Measurements from ENCODE around the gene NEURL2. TPM values are rescaled to one million over a fixed set of nuclear protein-coding genes. Genes with fewer than 3 reads are reported as not detected.

The NEURL2 gene
- total RNA-seq, 1 donor from 2014 or later, result 7.4 TPM

- TF ChIP-seq CTCF (IDR thresholded peaks at IDR 0.05), result no peak
- Mint-ChIP-seq H3K27me3 (ENCODE audit: unreplicated experiment) (no peaks in the 10 kb centered on the region), H3K9me3 (ENCODE audit: unreplicated experiment) (no peaks in the 10 kb centered on the region), H3K4me3 (ENCODE audit: unreplicated experiment) (no peak overlapping the region), H3K27ac (ENCODE audit: unreplicated experiment) (peak overlapping the region; percentile 85), H3K36me3 (ENCODE audit: unreplicated experiment) (no peaks in the 10 kb centered on the region), H3K4me1 (ENCODE audit: unreplicated experiment) (peaks cover 53% of the 10 kb centered on the region)
- no peak for DNase-seq (ENCODE audit: extremely low spot score, unreplicated experiment)
Observed at GRCh38 chr20:45918779-45919537, 27.9 kb upstream of the NEURL2 start.

- no peak for DNase-seq (ENCODE audit: extremely low spot score, unreplicated experiment)
- TF ChIP-seq CTCF (IDR thresholded peaks at IDR 0.05), result no peak
- H3K27me3 Mint-ChIP-seq (ENCODE audit: unreplicated experiment), result no peaks in the 10 kb centered on the region
- H3K27ac Mint-ChIP-seq (ENCODE audit: unreplicated experiment), result peak overlapping the region; percentile 63
- H3K9me3 Mint-ChIP-seq (ENCODE audit: unreplicated experiment), result no peaks in the 10 kb centered on the region
- H3K36me3 Mint-ChIP-seq (ENCODE audit: unreplicated experiment), result no peaks in the 10 kb centered on the region
- no peak overlapping the region for H3K4me3 Mint-ChIP-seq (ENCODE audit: unreplicated experiment)
- H3K4me1 Mint-ChIP-seq (ENCODE audit: unreplicated experiment), result peaks cover 53% of the 10 kb centered on the region
Observed at GRCh38 chr20:45918182-45918737, 27.3 kb upstream of the NEURL2 start.

GRCh38 chr20:45917790-45918141, 26.8 kb upstream of the NEURL2 start:
- no peak for DNase-seq (ENCODE audit: extremely low spot score, unreplicated experiment)
- Mint-ChIP-seq H3K36me3 (ENCODE audit: unreplicated experiment) (no peaks in the 10 kb centered on the region), H3K9me3 (ENCODE audit: unreplicated experiment) (no peaks in the 10 kb centered on the region), H3K4me3 (ENCODE audit: unreplicated experiment) (no peak overlapping the region), H3K4me1 (ENCODE audit: unreplicated experiment) (peaks cover 49% of the 10 kb centered on the region), H3K27ac (ENCODE audit: unreplicated experiment) (peak overlapping the region; percentile 35), H3K27me3 (ENCODE audit: unreplicated experiment) (no peaks in the 10 kb centered on the region)
- TF ChIP-seq CTCF (IDR thresholded peaks at IDR 0.05), result no peak

- no peaks in the 10 kb centered on the region for H3K27me3 Mint-ChIP-seq (ENCODE audit: unreplicated experiment)
- TF ChIP-seq CTCF (IDR thresholded peaks at IDR 0.05), result no peak
- no peak for DNase-seq (ENCODE audit: extremely low spot score, unreplicated experiment)
- peaks cover 26% of the 10 kb centered on the region for H3K4me1 Mint-ChIP-seq (ENCODE audit: unreplicated experiment)
- H3K27ac Mint-ChIP-seq (ENCODE audit: unreplicated experiment), result no peak overlapping the region
- H3K4me3 Mint-ChIP-seq (ENCODE audit: unreplicated experiment), result peak overlapping the region; percentile 35
- H3K9me3 Mint-ChIP-seq (ENCODE audit: unreplicated experiment), result no peaks in the 10 kb centered on the region
- H3K36me3 Mint-ChIP-seq (ENCODE audit: unreplicated experiment), result peaks cover 5% of the 10 kb centered on the region
Observed at GRCh38 chr20:45913116-45913515, 22.1 kb upstream of the NEURL2 start.

- H3K4me1 Mint-ChIP-seq (ENCODE audit: unreplicated experiment), result peaks cover 22% of the 10 kb centered on the region
- H3K36me3 Mint-ChIP-seq (ENCODE audit: unreplicated experiment), result peaks cover 7% of the 10 kb centered on the region
- H3K4me3 Mint-ChIP-seq (ENCODE audit: unreplicated experiment), result peak overlapping the region; percentile 72
- H3K27ac Mint-ChIP-seq (ENCODE audit: unreplicated experiment), result peak overlapping the region; percentile 92
- no peak for DNase-seq (ENCODE audit: extremely low spot score, unreplicated experiment)
- H3K27me3 Mint-ChIP-seq (ENCODE audit: unreplicated experiment), result no peaks in the 10 kb centered on the region
- no peaks in the 10 kb centered on the region for H3K9me3 Mint-ChIP-seq (ENCODE audit: unreplicated experiment)
- no peak for TF ChIP-seq CTCF (IDR thresholded peaks at IDR 0.05)
Observed at GRCh38 chr20:45912344-45912682, 21.3 kb upstream of the NEURL2 start.

All from osteocyte (in vitro differentiated cells).